Measurements from ENCODE around the gene CPNE6. TPM values are rescaled to one million over a fixed set of nuclear protein-coding genes. Genes with fewer than 3 reads are reported as not detected.

The CPNE6 gene
- polyA plus RNA-seq, 1 of the 3 experiments (the other 2 are of a cell fraction): not detected

DNA sequence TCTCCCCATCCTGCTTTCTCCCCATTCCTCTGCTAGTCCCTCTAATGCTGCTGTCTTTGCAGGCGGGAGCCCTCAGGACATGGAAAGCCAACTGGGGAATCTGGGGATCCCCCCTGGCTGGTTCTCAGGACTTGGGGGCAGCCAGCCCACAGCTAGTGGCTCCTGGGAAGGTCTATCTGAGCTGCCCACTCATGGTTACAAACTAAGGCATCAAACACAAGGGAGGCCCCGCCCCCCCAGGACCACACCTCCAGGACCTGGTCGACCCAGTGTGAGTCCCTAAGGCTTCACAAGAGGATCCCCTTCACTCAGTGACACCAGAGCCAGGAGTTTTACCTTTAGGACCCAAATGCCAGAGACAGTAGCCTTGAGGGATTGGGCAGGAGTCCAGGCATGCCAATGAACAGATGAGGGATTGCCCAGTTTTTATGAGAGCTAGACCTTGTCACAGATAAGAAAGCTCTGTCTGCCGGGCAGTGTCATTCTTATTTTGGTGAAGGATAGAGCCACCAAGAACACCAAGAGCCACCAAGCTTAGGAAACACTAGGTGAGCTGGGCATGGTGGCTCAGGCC is 8.0 kb upstream of the CPNE6 start:
- peak; percentile 14 for DNase-seq
- Histone ChIP-seq H3K27ac (ENCODE audit: low read depth in 2 of 2, low read length in 1 of 2) (no peak overlapping the region), H4K20me1 (ENCODE audit: insufficient read depth) (no peaks in the 10 kb centered on the region), H3K4me3 (ENCODE audit: low read depth in 2 of 2, low read length in 1 of 2) (no peak overlapping the region), H3K27me3 (ENCODE audit: insufficient read depth) (no peaks in the 10 kb centered on the region; the same call in 1 of the 2 replicates), H3K4me2 (no peak overlapping the region), H3K79me2 (ENCODE audit: insufficient read depth) (no peaks in the 10 kb centered on the region), H3K36me3 (replicated peaks in 1 of 2; ENCODE audit: control insufficient read depth in 1 of 2, insufficient read depth in 2 of 2, low read length in 1 of 2) (no peaks in the 10 kb centered on the region), H3F3A (replicated peaks; ENCODE audit: insufficient read depth) (no peaks in the 10 kb centered on the region), H3K9ac (no peak overlapping the region), H2AFZ (ENCODE audit: low read depth) (no peak overlapping the region), H3K9me2 (no peaks in the 10 kb centered on the region), H3K4me1 (ENCODE audit: control insufficient read depth in 1 of 2, insufficient read depth in 2 of 2, low read depth in 1 of 2, low read length in 1 of 2) (peaks cover 0 to 3% of the 10 kb centered on the region in 2 experiments; a peak in 1 of 4 replicates), H3K9me3 (no peaks in the 10 kb centered on the region)
- POLR2A ChIA-PET: no interaction called here
- 56% methylated on average over 4 of the region's 4 CpGs for WGBS (ENCODE audit: low lambda C conversion rate)
- CTCF ChIA-PET: interaction anchor here (1.4 to 42.8 kb wide), 4 partner anchors 13 to 51 kb away, joined by 3 to 1159 read pairs (median 145); partner anchors contain the start of genes CPNE6 and PCK2
- no peak for TF ChIP-seq FOSL2 (IDR thresholded peaks at IDR 0.05; ENCODE audit: borderline replicate concordance, low read depth)
- TF ChIP-seq POLR2AphosphoS5 (IDR thresholded peaks at IDR 0.05; ENCODE audit: low read depth, low read length): no peak
- no peak for TF ChIP-seq SIN3A (IDR thresholded peaks at IDR 0.05; ENCODE audit: borderline replicate concordance, low read depth, low read length)
- no peak for TF ChIP-seq GABPA (IDR thresholded peaks at IDR 0.05; ENCODE audit: low read depth)

DNA sequence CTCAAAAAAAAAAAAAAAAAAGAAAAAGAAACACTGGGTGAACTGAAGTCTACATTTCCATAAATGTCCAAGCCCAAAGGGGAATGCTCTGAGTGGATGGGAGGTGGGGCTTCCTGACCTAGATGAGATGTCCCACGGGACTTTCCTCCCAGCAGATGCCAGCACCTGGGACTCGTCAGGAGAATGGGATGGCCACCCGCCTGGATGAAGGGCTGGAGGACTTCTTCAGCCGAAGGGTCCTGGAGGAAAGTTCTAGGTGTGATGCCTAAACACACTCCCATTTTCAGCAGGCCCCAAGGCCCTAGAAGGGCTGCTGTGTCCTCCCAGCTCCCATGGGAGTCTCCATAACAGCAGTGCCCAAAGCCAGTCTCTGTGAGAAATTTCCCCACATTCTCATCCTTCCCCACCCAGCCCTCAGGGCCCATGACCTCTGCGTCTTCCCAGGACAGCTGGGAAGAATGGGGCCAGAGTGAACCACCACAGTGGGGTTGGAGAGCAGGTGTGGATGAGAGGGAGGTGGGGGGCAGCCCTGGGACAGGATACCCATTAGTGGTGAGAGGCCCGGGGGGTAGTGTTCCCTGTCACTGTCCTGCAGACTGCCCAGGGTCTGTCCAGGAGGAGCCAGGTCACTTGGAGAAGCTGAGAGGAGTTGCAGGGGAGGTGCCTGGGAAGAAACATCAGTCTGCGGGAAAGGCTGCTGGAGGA is 7.1 kb upstream of the CPNE6 start:
- DNase-seq: peak; percentile 17
- WGBS (ENCODE audit: low lambda C conversion rate): 50% methylated on average over 3 of the region's 7 CpGs
- Histone ChIP-seq H3F3A (replicated peaks; ENCODE audit: insufficient read depth) (no peaks in the 10 kb centered on the region), H4K20me1 (ENCODE audit: insufficient read depth) (no peaks in the 10 kb centered on the region), H3K36me3 (replicated peaks in 1 of 2; ENCODE audit: control insufficient read depth in 1 of 2, insufficient read depth in 2 of 2, low read length in 1 of 2) (no peaks in the 10 kb centered on the region), H3K9ac (no peak overlapping the region), H2AFZ (ENCODE audit: low read depth) (no peak overlapping the region), H3K4me1 (ENCODE audit: control insufficient read depth in 1 of 2, insufficient read depth in 2 of 2, low read depth in 1 of 2, low read length in 1 of 2) (no peaks in the 10 kb centered on the region), H3K27ac (ENCODE audit: low read depth in 2 of 2, low read length in 1 of 2) (no peak overlapping the region), H3K27me3 (ENCODE audit: insufficient read depth) (no peaks in the 10 kb centered on the region; the same call in 1 of the 2 replicates), H3K79me2 (ENCODE audit: insufficient read depth) (no peaks in the 10 kb centered on the region), H3K4me2 (no peak overlapping the region), H3K9me3 (no peaks in the 10 kb centered on the region), H3K9me2 (no peaks in the 10 kb centered on the region), H3K4me3 (ENCODE audit: low read depth in 2 of 2, low read length in 1 of 2) (no peak overlapping the region)
- CTCF ChIA-PET: interaction anchor here (1.1 to 42.8 kb wide), 6 partner anchors 10 to 244 kb away, joined by 3 to 1159 read pairs (median 4); partner anchors contain the start of genes CIDEB, IRF9 and PCK2
- POLR2A ChIA-PET: interaction anchor here (0.7 kb wide), 1 partner anchor 18 kb away, joined by 3 read pairs; no protein-coding TSS in a partner anchor
- TF ChIP-seq RXRA (IDR thresholded peaks at IDR 0.05; ENCODE audit: borderline replicate concordance, low read depth): no peak
- no peak for TF ChIP-seq TAF1 (IDR thresholded peaks at IDR 0.05; ENCODE audit: borderline replicate concordance, low read depth, low read length)
- no peak for TF ChIP-seq JUND (IDR thresholded peaks at IDR 0.05)
- TF ChIP-seq, protein P1, sequence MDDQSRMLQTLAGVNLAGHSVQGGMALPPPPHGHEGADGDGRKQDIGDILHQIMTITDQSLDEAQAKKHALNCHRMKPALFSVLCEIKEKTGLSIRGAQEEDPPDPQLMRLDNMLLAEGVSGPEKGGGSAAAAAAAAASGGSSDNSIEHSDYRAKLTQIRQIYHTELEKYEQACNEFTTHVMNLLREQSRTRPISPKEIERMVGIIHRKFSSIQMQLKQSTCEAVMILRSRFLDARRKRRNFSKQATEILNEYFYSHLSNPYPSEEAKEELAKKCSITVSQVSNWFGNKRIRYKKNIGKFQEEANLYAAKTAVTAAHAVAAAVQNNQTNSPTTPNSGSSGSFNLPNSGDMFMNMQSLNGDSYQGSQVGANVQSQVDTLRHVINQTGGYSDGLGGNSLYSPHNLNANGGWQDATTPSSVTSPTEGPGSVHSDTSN (IDR thresholded peaks at IDR 0.05): no peak
- TF ChIP-seq EZH2phosphoT487 (IDR thresholded peaks at IDR 0.05; ENCODE audit: borderline replicate concordance, low read depth): no peak
- no peak for TF ChIP-seq NRF1 (IDR thresholded peaks at IDR 0.05; ENCODE audit: low read depth, low read length)
- no peak for TF ChIP-seq FOXM1 (IDR thresholded peaks at IDR 0.05; ENCODE audit: low read depth)
- TF ChIP-seq TEAD4 (IDR thresholded peaks at IDR 0.05; ENCODE audit: borderline replicate concordance, insufficient read depth): no peak
- TF ChIP-seq, protein P2, sequence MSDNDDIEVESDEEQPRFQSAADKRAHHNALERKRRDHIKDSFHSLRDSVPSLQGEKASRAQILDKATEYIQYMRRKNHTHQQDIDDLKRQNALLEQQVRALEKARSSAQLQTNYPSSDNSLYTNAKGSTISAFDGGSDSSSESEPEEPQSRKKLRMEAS (IDR thresholded peaks at IDR 0.05; ENCODE audit: low read depth): no peak
- no peak for TF ChIP-seq POLR2AphosphoS5 (IDR thresholded peaks at IDR 0.05; ENCODE audit: low read depth, low read length)
- no peak for TF ChIP-seq YY1 (IDR thresholded peaks at IDR 0.05; ENCODE audit: low read depth)
- no peak for TF ChIP-seq GABPA (IDR thresholded peaks at IDR 0.05; ENCODE audit: low read depth)
- TF ChIP-seq, protein P3, sequence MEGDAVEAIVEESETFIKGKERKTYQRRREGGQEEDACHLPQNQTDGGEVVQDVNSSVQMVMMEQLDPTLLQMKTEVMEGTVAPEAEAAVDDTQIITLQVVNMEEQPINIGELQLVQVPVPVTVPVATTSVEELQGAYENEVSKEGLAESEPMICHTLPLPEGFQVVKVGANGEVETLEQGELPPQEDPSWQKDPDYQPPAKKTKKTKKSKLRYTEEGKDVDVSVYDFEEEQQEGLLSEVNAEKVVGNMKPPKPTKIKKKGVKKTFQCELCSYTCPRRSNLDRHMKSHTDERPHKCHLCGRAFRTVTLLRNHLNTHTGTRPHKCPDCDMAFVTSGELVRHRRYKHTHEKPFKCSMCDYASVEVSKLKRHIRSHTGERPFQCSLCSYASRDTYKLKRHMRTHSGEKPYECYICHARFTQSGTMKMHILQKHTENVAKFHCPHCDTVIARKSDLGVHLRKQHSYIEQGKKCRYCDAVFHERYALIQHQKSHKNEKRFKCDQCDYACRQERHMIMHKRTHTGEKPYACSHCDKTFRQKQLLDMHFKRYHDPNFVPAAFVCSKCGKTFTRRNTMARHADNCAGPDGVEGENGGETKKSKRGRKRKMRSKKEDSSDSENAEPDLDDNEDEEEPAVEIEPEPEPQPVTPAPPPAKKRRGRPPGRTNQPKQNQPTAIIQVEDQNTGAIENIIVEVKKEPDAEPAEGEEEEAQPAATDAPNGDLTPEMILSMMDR (IDR thresholded peaks at IDR 0.05): no peak
- no peak for TF ChIP-seq RFX5 (IDR thresholded peaks at IDR 0.05; ENCODE audit: low read length)

Data from SK-N-SH (cell line).